HepG2 (cell line): ENCODE results near the gene TMC8. TPM values are rescaled to one million over a fixed set of nuclear protein-coding genes. Genes with fewer than 3 reads are reported as not detected.

Experiments
- ARID3A ChIP-seq: IDR thresholded peaks from 2 replicates; pipeline ENCODE4 v1.6.1; 2012; ENCODE audit warnings: low read depth, low read length, improper control_type of control experiment
- ATF7-NPFF ChIP-seq: sonication (generic); formaldehyde crosslinking; IDR thresholded peaks from 2 replicates; pipeline ENCODE4 v1.8.1; 2023; ENCODE audit warnings: mild to moderate bottlenecking, low read depth, missing genetic modification reagents, moderate library complexity
- CREB1 ChIP-seq, 2 experiments: fragments of 450-650 bp in 1 of 2; IDR thresholded peaks; 2 replicates each; pipeline ENCODE4 v1.6.1; 2016 to 2017; ENCODE audit warnings: control low read depth in 1 of 2, mild to moderate bottlenecking in 1 of 2, missing compliant biosample characterization in 1 of 2, missing genetic modification characterization in 1 of 2
- JUND ChIP-seq: sonication (generic); formaldehyde crosslinking; IDR thresholded peaks from 2 replicates; pipeline ENCODE4 v1.8.0; 2022; ENCODE audit warnings: mild to moderate bottlenecking, missing genetic modification reagents
- KAT8 ChIP-seq: IDR thresholded peaks from 2 replicates; pipeline ENCODE4 v1.6.1; 2016; ENCODE audit warnings: missing genetic modification reagents, missing compliant biosample characterization
- NCOA2 ChIP-seq: sonication (generic); formaldehyde crosslinking; IDR thresholded peaks from 2 replicates; pipeline ENCODE4 v1.8.0; 2022; ENCODE audit warnings: inconsistent platforms
- PAWR ChIP-seq: sonication (generic); formaldehyde crosslinking; IDR thresholded peaks from 2 replicates; pipeline ENCODE4 v1.4.0; 2020; ENCODE audit warnings: missing genetic modification reagents, mild to moderate bottlenecking, borderline replicate concordance
- PLRG1 ChIP-seq: fragments of 450-650 bp; conservative IDR thresholded peaks from 2 replicates; pipeline ENCODE4 v1.6.1; 2016
- SCMH1 ChIP-seq: sonication (generic); formaldehyde crosslinking; IDR thresholded peaks from 2 replicates; pipeline ENCODE4 v1.9.0; 2021; ENCODE audit warnings: missing genetic modification reagents, mild to moderate bottlenecking, borderline replicate concordance
- SP5 ChIP-seq: IDR thresholded peaks from 2 replicates; pipeline ENCODE4 v1.6.1; 2016; ENCODE audit warnings: low read depth, borderline replicate concordance
- SRSF1 ChIP-seq: fragments of 200-400 bp; formaldehyde crosslinking; optimal IDR thresholded peaks from 2 replicates; pipeline ENCODE3; 2017; ENCODE audit warnings: mild to moderate bottlenecking, low read depth, low read length, moderate library complexity
- TBX3 ChIP-seq: fragments of 450-650 bp; IDR thresholded peaks from 2 replicates; pipeline ENCODE4 v1.6.1; 2017; ENCODE audit warnings: antibody characterized with exemption, mild to moderate bottlenecking, inconsistent platforms, borderline replicate concordance
- TOE1 ChIP-seq: sonication (generic); formaldehyde crosslinking; IDR thresholded peaks from 2 replicates; pipeline ENCODE4 v1.4.0; 2020; ENCODE audit warnings: mild to moderate bottlenecking, missing genetic modification reagents
- ZBTB2 ChIP-seq: sonication (generic); formaldehyde crosslinking; IDR thresholded peaks from 2 replicates; pipeline ENCODE4 v1.8.0; 2022; ENCODE audit warnings: low read depth, missing genetic modification reagents
- ZFP1 ChIP-seq: IDR thresholded peaks from 2 replicates; pipeline ENCODE4 v1.6.1; 2016
- ZNF460 ChIP-seq: sonication (generic); formaldehyde crosslinking; IDR thresholded peaks from 2 replicates; pipeline ENCODE4 v1.5.1; 2020; ENCODE audit warnings: missing genetic modification reagents, mild to moderate bottlenecking, borderline replicate concordance
- ZNF768 ChIP-seq: sonication (generic); formaldehyde crosslinking; IDR thresholded peaks from 2 replicates; pipeline ENCODE4 v1.4.0; 2020; ENCODE audit warnings: missing genetic modification reagents
- ZNF772 ChIP-seq: sonication (generic); formaldehyde crosslinking; IDR thresholded peaks from 2 replicates; pipeline ENCODE4 v1.5.0; 2020; ENCODE audit warnings: mild to moderate bottlenecking, missing genetic modification reagents
- ZNF788 ChIP-seq: sonication (generic); formaldehyde crosslinking; IDR thresholded peaks from 2 replicates; pipeline ENCODE4 v1.5.0; 2020; ENCODE audit warnings: mild to moderate bottlenecking, missing genetic modification reagents, borderline replicate concordance
- ZSCAN12 ChIP-seq: sonication (generic); formaldehyde crosslinking; IDR thresholded peaks from 2 replicates; pipeline ENCODE4 v1.9.0; 2021; ENCODE audit warnings: mild to moderate bottlenecking, missing genetic modification reagents
- polyA plus RNA-seq, 8 experiments: library from polyadenylated mRNA; depleted of rRNA in 3 of 8; stranded (reverse) in 7 of 8; unstranded in 1 of 8; fragments of >200 nt; fragmentation: Illumina TruSeq in 4 of 8; extraction: Trizol in 4 of 8; gene quantifications; 2 replicates each; pipeline versions ENCODE4 v1.2.1 to v1.2.3, GENCODE V29; 2011 to 2016; ENCODE audit warnings: low read depth in 4 of 8, missing spikeins in 1 of 8, mixed read lengths in 1 of 8; ENCODE audit not compliant: insufficient read depth in 1 of 8
- total RNA-seq, 5 experiments: library from RNA; depleted of rRNA; stranded (reverse); fragments of >200 nt; fragmentation: Illumina TruSeq; extraction: Trizol; gene quantifications; 2 replicates each; pipeline ENCODE4 v1.2.3, GENCODE V29; 2016; ENCODE audit warnings: low read depth in 1 of 5
- TF ChIP-seq, protein P1 (sequence below): sonication (generic); formaldehyde crosslinking; IDR thresholded peaks from 2 replicates; pipeline ENCODE4 v1.5.0; 2020; ENCODE audit warnings: missing genetic modification reagents
- TF ChIP-seq, protein P2 (sequence below): IDR thresholded peaks from 2 replicates; pipeline ENCODE4 v1.6.1; 2016; ENCODE audit warnings: mild to moderate bottlenecking

The TMC8 gene
- total and polyA plus RNA-seq, 2 of the 13 experiments (the other 11 are each of a cell fraction or from before 2014, with no cell fraction given): 0.53 to 7.8 TPM

DNA sequence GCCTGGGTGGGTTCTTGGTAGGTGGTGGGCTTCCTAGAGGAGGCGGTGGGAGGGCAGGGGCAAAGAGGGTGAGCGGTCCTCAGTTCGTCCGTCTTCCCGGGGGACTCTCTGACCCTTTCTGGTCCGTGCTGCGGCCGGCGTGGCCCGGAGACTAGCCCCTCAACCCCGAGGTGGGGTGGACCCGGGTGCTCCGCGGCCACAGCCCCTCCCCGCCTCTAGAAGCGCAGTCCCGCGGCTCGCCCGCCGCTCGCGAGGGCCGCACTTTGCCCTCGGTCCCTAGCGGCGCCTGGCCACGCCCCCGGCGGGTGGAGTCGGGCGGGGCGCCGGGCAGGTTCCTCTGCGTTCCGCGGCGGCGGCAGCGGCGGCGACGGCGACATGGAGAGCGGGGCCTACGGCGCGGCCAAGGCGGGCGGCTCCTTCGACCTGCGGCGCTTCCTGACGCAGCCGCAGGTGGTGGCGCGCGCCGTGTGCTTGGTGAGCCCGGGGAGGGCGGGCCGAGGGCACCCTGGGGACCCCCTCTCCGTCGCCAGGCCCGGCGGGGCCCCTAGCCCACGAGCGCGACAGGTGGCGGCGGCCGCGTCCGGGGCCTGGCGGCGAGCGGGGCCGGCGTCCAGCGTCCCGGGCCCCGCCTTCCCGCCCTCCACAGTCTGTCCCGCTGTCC lies 37.8 kb downstream of the TMC8 start, which contains the start of gene SYNGR2 (continued):
- TF ChIP-seq PAWR (CRISPR knock-in tag) (no peak), ZSCAN12 (CRISPR knock-in tag) (no peak; the same call in 1 of the 2 replicates), ZNF788 (no peak; the same call in 1 of the 2 replicates), JUND (no peak), ZNF460 (no peak), NCOA2 (CRISPR knock-in tag) (peak; percentile 14; the same call in 1 of the 2 replicates), ZNF768 (CRISPR knock-in tag) (0 out of 2 replicates have a peak, but pooled peaks have one; percentile 48), PLRG1 (no peak), ARID3A (no peak), ZBTB2 (peak; percentile 77; the same call in 1 of the 2 replicates), ZFP1 (CRISPR knock-in tag) (no peak), CREB1 (IDR thresholded peaks at IDR 0.05) (no peak), CREB1 (CRISPR knock-in tag; IDR thresholded peaks at IDR 0.05) (no peak), ZNF772 (no peak), TOE1 (CRISPR knock-in tag) (no peak), SRSF1 (no peak), SCMH1 (CRISPR knock-in tag) (no peak), SP5 (CRISPR knock-in tag) (peak; percentile 90), KAT8 (CRISPR knock-in tag) (peak; percentile 56; the same call in 1 of the 2 replicates), ATF7-NPFF (CRISPR knock-in tag) (peak; percentile 64), TBX3 (no peak)
- TF ChIP-seq, protein P1, sequence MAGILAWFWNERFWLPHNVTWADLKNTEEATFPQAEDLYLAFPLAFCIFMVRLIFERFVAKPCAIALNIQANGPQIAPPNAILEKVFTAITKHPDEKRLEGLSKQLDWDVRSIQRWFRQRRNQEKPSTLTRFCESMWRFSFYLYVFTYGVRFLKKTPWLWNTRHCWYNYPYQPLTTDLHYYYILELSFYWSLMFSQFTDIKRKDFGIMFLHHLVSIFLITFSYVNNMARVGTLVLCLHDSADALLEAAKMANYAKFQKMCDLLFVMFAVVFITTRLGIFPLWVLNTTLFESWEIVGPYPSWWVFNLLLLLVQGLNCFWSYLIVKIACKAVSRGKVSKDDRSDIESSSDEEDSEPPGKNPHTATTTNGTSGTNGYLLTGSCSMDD (CRISPR knock-in tag): no peak
- TF ChIP-seq, protein P2, sequence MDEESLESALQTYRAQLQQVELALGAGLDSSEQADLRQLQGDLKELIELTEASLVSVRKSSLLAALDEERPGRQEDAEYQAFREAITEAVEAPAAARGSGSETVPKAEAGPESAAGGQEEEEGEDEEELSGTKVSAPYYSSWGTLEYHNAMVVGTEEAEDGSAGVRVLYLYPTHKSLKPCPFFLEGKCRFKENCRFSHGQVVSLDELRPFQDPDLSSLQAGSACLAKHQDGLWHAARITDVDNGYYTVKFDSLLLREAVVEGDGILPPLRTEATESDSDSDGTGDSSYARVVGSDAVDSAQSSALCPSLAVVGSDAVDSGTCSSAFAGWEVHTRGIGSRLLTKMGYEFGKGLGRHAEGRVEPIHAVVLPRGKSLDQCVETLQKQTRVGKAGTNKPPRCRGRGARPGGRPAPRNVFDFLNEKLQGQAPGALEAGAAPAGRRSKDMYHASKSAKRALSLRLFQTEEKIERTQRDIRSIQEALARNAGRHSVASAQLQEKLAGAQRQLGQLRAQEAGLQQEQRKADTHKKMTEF: peak; percentile 46; the same call in 1 of the 2 replicates
